Mammary epithelial cell (primary cell): ENCODE measurements around the gene FCRLB.

ENCODE experiments used
- EZH2 ChIP-seq: IDR thresholded peaks from 2 replicates; pipeline ENCODE4 v1.6.1; 2012; ENCODE audit warnings: low read length, inconsistent platforms, borderline replicate concordance
- TF ChIP-seq, protein P1 (sequence below), 2 donors: IDR thresholded peaks in 1 of 2; conservative IDR thresholded peaks in 1 of 2; 2 replicates each; pipeline ENCODE4 v1.5.1; 2011 to 2012; ENCODE audit warnings: inconsistent platforms in 2 of 2, low read length in 2 of 2, mild to moderate bottlenecking in 2 of 2, control low read depth in 1 of 2, low read depth in 1 of 2; ENCODE audit not compliant: insufficient read depth in 1 of 2; ENCODE audit errors: extremely low read depth in 1 of 2

DNA sequence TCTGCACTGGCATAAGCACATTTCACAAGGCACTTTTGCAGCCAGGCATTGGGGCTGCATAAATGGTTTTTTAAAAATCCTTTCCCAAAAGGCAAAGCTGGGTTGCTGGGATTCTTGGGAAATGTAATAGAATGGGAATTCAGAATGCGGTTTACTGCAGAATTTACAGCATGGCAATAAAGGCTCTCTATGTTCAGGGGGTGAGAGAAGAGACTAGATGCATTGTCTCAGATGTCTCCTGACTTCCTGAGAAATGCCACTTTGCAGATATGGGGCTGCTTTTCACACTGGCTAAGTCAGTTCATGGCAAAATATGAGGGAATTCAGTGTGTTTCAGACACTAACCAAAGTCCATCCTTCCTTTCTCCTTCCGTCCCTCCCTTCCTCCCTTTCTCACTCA is 44.9 kb upstream of the FCRLB start:
- TF ChIP-seq, protein P1, sequence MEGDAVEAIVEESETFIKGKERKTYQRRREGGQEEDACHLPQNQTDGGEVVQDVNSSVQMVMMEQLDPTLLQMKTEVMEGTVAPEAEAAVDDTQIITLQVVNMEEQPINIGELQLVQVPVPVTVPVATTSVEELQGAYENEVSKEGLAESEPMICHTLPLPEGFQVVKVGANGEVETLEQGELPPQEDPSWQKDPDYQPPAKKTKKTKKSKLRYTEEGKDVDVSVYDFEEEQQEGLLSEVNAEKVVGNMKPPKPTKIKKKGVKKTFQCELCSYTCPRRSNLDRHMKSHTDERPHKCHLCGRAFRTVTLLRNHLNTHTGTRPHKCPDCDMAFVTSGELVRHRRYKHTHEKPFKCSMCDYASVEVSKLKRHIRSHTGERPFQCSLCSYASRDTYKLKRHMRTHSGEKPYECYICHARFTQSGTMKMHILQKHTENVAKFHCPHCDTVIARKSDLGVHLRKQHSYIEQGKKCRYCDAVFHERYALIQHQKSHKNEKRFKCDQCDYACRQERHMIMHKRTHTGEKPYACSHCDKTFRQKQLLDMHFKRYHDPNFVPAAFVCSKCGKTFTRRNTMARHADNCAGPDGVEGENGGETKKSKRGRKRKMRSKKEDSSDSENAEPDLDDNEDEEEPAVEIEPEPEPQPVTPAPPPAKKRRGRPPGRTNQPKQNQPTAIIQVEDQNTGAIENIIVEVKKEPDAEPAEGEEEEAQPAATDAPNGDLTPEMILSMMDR (conservative IDR thresholded peaks at IDR 0.05 in 1 of 2, IDR thresholded peaks at IDR 0.05 in 1 of 2; ENCODE audit: extremely low read depth in 1 of 2, insufficient read depth in 1 of 2, low read depth in 1 of 2, low read length in 2 of 2) = no peak
- TF ChIP-seq EZH2 = no peak
